Ovary (tissue), 9 donors: ENCODE data around the gene CD2BP2. TPM values are rescaled to one million over a fixed set of nuclear protein-coding genes. Genes with fewer than 3 reads are reported as not detected.
"Not testable (repeated sequence)": the region's sequence is repeated elsewhere in the genome, so short reads cannot be mapped to it uniquely, and the experiment has no call there.

ENCODE experiments used
- DNase-seq, 5 donors: peaks; one replicate each; pipeline ENCODE4 v3.0.0-alpha.2; 2019 to 2020
- H3K27ac ChIP-seq, 2 donors: fragments of 200-600 bp; one replicate each; pipeline versions ENCODE4 v1.5.1 to v1.8.0; 2019 to 2022
- H3K27me3 ChIP-seq: fragments of 200-600 bp; one replicate; pipeline ENCODE4 v1.8.0; 2022
- H3K36me3 ChIP-seq: fragments of 200-600 bp; sonication (generic); one replicate; pipeline ENCODE4 v1.5.1; 2019
- H3K4me1 ChIP-seq: one replicate; pipeline ENCODE4 v1.8.1; 2013; ENCODE audit warnings: mild to moderate bottlenecking, moderate library complexity; ENCODE audit not compliant: insufficient read depth
- H3K4me3 ChIP-seq: fragments of 200-600 bp; sonication (generic); one replicate; pipeline ENCODE4 v1.5.1; 2017
- H3K9me3 ChIP-seq, 2 donors: fragments of 200-600 bp in 1 of 2; sonication (generic) in 1 of 2; one replicate each; pipeline versions ENCODE4 v1.5.1 to v1.8.1; 2013 to 2019; ENCODE audit warnings: mild to moderate bottlenecking in 1 of 2, moderate library complexity in 1 of 2
- CTCF ChIP-seq, 3 donors: fragments of 450-650 bp in 2 of 3; fragments of 200-600 bp in 1 of 3; IDR thresholded peaks; one replicate each; pipeline versions ENCODE4 v1.5.1 to v1.8.0; 2016 to 2022; ENCODE audit warnings: antibody characterized with exemption in 3 of 3, mild to moderate bottlenecking in 1 of 3
- EP300 ChIP-seq: sonication (generic); formaldehyde crosslinking; IDR thresholded peaks from one replicate; pipeline ENCODE4 v1.6.1; 2017; ENCODE audit warnings: antibody characterized with exemption
- POLR2A ChIP-seq: fragments of 450-650 bp; IDR thresholded peaks from one replicate; pipeline ENCODE4 v1.6.1; 2017; ENCODE audit warnings: antibody characterized with exemption, mild to moderate bottlenecking, moderate library complexity
- WGBS, 3 donors: extraction: QIAGEN DNeasy Blood & Tissue Kit in 1 of 3; methylation state at CpG; one replicate each; pipeline versions ENCODE4 v1.1.5 to v1.1.7; 2013 to 2017; 5-methylcytosine and 5-hydroxymethylcytosine counted together
- intact Hi-C, 4 donors: fragments of 100-400 bp; cut with DNase I; formaldehyde crosslinking; loops; one replicate each; pipeline versions ENCODE4 v1.11.0 to v1.15.1; 2022 to 2023
- polyA plus RNA-seq, 2 donors: library from polyadenylated mRNA; stranded (reverse); fragments of 200-250 nt in 1 of 2; fragments of 350-450 nt in 1 of 2; fragmentation: Illumina TruSeq in 1 of 2; extraction: RNeasy Lipid Tissue Mini Kit (QIAGEN cat#74804) in 1 of 2; gene quantifications; one replicate each; pipeline ENCODE4 v1.2.3, GENCODE V29; 2013 to 2014
- total RNA-seq, 7 donors: library from RNA; depleted of rRNA in 2 of 7; stranded (reverse); fragments of >200 nt in 2 of 7; fragmentation: NEBNext Ultra II Directional in 3 of 7; extraction: Animal tissue kit (Norgen Biotek cat#: 25700) in 3 of 7; gene quantifications; one replicate each; pipeline versions ENCODE4 v1.1.0 to v1.2.4, GENCODE V29; 2016 to 2023
- donor health status: DM: no; HTN: no; CAD: no; lungs with moderate emphysema.
- donor health status: DM: no; HTN: no; CAD: no.
- donor health status: Bipolar disorder and iron deficiency.
- donor health status: DM: yes; HTN: yes; CAD: no.
- donor health status: DM: no; HTN: no; CAD: no.
- donor health status: DM: yes; HTN: yes; CAD: no.

Gene CD2BP2
- total and polyA plus RNA-seq, 9 donors, result 29.2 to 81.7 (median 64.7) TPM

- Histone ChIP-seq H3K27me3 (no peaks in the 10 kb centered on the region), H3K9me3 (no peaks in the 10 kb centered on the region), H3K4me3 (no peak overlapping the region), H3K4me1 (no peaks in the 10 kb centered on the region), H3K27ac (no peak overlapping the region), H3K36me3 (no peaks in the 10 kb centered on the region)
- TF ChIP-seq EP300, result no peak
- no peak for TF ChIP-seq CTCF (IDR thresholded peaks at IDR 0.05)
- no peak for TF ChIP-seq POLR2A
- intact Hi-C loops, result no loop called here
- WGBS, 3 donors, result 91 to 94% (median 92%) methylated on average over 31 to 32 of the region's 32 CpGs
- DNase-seq, result no peak
These were observed 12.2 kb downstream of the CD2BP2 start for GRCh38 chr16:30342751-30343490.

DNA sequence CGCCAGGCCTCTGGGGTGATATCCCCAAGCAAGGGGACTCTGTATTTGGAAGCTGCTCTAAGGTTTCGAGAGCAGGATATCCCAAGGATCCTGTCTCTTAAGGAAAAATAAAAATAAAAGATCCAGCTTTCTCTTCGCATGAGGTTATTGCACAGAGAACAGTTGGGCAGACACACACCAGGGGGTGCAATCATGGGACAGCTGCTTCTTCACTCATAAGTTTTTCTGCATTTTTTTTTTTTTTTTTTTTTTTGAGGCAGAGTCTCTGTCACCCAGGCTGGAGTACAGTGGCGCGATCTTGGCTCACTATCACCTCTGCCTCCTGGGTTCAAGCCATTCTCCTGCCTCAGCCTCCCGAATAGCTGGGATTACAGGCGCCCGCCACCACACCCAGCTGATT lies 13.1 kb downstream of the CD2BP2 start:
- WGBS, 3 donors, result 79 to 89% (median 83%) methylated on average over 8 of the region's 8 CpGs
- DNase-seq, H3K4me1 ChIP-seq, H3K27ac ChIP-seq, H3K4me3 ChIP-seq, H3K27me3 ChIP-seq, intact Hi-C loops, H3K9me3 ChIP-seq, H3K36me3 ChIP-seq: not testable (repeated sequence)

DNA sequence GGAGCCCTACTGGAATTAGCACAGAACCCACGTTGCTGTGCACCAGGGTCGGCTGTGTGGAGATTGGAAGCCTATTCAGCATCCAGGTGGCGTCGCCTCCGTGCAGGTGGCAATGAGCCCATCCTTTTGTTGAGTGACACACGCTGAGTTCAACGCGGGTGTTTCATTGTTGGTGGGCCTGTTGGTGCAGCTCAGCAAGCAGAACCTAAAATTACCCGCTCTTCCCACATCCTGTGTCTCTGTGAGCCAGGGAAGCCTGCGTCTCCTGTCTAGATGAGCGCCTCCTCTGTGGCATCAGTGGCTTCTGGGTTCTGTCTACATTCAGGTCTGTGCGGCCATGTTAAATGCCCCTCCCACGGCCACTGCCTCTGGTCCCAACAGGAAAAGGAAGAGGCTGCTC lies 14.5 kb downstream of the CD2BP2 start:
- no peak overlapping the region for H3K4me3 ChIP-seq
- H3K27ac ChIP-seq, result no peak overlapping the region
- peaks cover 5% of the 10 kb centered on the region for H3K4me1 ChIP-seq
- no peaks in the 10 kb centered on the region for H3K27me3 ChIP-seq
- no peaks in the 10 kb centered on the region for H3K9me3 ChIP-seq
- H3K36me3 ChIP-seq, result no peaks in the 10 kb centered on the region
- TF ChIP-seq CTCF (IDR thresholded peaks at IDR 0.05) (no peak), EP300 (no peak), POLR2A (no peak)
- 87 to 95% (median 90%) methylated on average over 13 of the region's 13 CpGs for WGBS, 3 donors
- DNase-seq, result no peak
- intact Hi-C loops, result no loop called here

DNA sequence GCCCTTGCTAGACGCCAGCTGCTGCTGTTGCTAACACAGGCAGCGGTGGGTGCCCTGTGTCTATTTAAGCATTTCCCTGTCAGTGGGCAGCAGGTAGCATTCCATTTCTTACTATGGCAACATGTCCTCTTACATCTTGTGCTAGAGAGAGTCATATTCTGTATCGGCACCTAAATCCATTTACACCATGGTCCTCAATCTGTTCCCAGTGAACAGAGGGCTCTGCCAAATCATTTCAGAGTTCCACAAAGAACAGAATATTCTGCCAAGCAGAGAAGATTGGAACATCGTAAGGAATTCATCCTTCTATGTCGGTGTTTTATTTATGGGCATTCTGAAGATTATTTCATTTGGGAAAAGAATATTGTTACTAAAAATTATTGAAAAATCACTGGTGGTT lies 16.4 kb downstream of the CD2BP2 start:
- H3K9me3 ChIP-seq, H3K27me3 ChIP-seq, H3K4me3 ChIP-seq, DNase-seq, intact Hi-C loops, H3K36me3 ChIP-seq, H3K27ac ChIP-seq, H3K4me1 ChIP-seq: not testable (repeated sequence)
- WGBS, 3 donors, result 30 to 42% (median 35%) methylated on average over 5 of the region's 5 CpGs

DNA sequence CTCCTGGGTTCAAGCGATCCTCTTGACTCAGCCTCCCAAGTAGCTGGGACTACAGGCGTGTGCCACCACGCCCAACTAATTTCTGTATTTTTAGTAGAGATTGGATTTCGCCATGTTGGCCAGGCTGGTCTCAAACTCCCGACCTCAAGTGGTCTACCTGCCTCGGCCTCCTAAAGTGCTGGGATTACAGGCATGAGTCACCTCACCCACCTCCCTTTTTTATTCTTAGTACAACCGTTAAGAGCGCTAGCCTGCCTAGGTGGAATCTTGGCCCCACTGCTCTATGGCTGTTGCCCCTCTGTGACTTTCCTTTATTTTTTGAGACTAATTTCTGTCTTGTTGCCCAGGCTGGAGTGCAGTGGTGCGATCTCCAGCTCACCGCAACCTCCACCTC lies 17.1 kb downstream of the CD2BP2 start:
- H3K27me3 ChIP-seq, H3K9me3 ChIP-seq, H3K36me3 ChIP-seq, H3K27ac ChIP-seq, H3K4me3 ChIP-seq, intact Hi-C loops, H3K4me1 ChIP-seq, DNase-seq: not testable (repeated sequence)
- whole genome bisulfite sequencing, 3 donors, result 89 to 97% (median 93%) methylated on average over 10 of the region's 10 CpGs

- H3K9me3 ChIP-seq, result no peaks in the 10 kb centered on the region
- peak in 2 of 5 donors; percentile 54 to 63 for DNase-seq
- H3K4me3 ChIP-seq, result peak overlapping the region; percentile 76
- 32 to 40% (median 38%) methylated on average over 17 of the region's 17 CpGs for WGBS, 3 donors
- intact Hi-C loops, result no loop called here
- TF ChIP-seq EP300 (no peak), POLR2A (no peak), CTCF (IDR thresholded peaks at IDR 0.05) (no peak)
- H3K4me1 ChIP-seq, result peaks cover 5% of the 10 kb centered on the region
- H3K27ac ChIP-seq, result peak overlapping the region in 1 of 2 donors; percentile 95
- H3K36me3 ChIP-seq, result no peaks in the 10 kb centered on the region
- no peaks in the 10 kb centered on the region for H3K27me3 ChIP-seq
These were observed 19.3 kb downstream of the CD2BP2 start for GRCh38 chr16:30335598-30336474.
